HG03571 (cell line): ENCODE results near the gene PEX14.

ENCODE experiments used
- ATAC-seq: cut with Tn5 transposase; IDR thresholded peaks from one replicate; pipeline ENCODE4 v1.9.1; 2021; ENCODE audit not compliant: unreplicated experiment

The PEX14 gene

GRCh38 chr1:10631811-10632593, 157.3 kb downstream of the PEX14 start:
- ATAC-seq = no peak

- no peak for ATAC-seq
Observed at GRCh38 chr1:10632691-10633090, 157.9 kb downstream of the PEX14 start.

- no peak for ATAC-seq
Observed at GRCh38 chr1:10633416-10633815, 158.7 kb downstream of the PEX14 start.

GRCh38 chr1:10634075-10634427, 159.3 kb downstream of the PEX14 start:
- no peak for ATAC-seq

GRCh38 chr1:10634428-10635084, 159.8 kb downstream of the PEX14 start:
- ATAC-seq = no peak

- ATAC-seq = no peak
Observed at GRCh38 chr1:10635085-10635896, 160.5 kb downstream of the PEX14 start.

GRCh38 chr1:10635992-10636391, 161.2 kb downstream of the PEX14 start:
- ATAC-seq = no peak

GRCh38 chr1:10637400-10637799, 162.7 kb downstream of the PEX14 start:
- ATAC-seq = no peak

GRCh38 chr1:10637834-10638558, 163.2 kb downstream of the PEX14 start:
- ATAC-seq = no peak

- ATAC-seq = no peak
Observed at GRCh38 chr1:10638559-10639005, 163.8 kb downstream of the PEX14 start.

GRCh38 chr1:10639011-10639774, 164.4 kb downstream of the PEX14 start:
- ATAC-seq = no peak

- no peak for ATAC-seq
Observed at GRCh38 chr1:10639775-10640578, 165.2 kb downstream of the PEX14 start.

- no peak for ATAC-seq
Observed at GRCh38 chr1:10640843-10641553, 166.2 kb downstream of the PEX14 start.

- no peak for ATAC-seq
Observed at GRCh38 chr1:10641976-10642375, 167.2 kb downstream of the PEX14 start.

GRCh38 chr1:10642403-10643080, 167.8 kb downstream of the PEX14 start:
- no peak for ATAC-seq

- no peak for ATAC-seq
Observed at GRCh38 chr1:10643607-10644306, 169.0 kb downstream of the PEX14 start.

- ATAC-seq = no peak
Observed at GRCh38 chr1:10644307-10645128, 169.8 kb downstream of the PEX14 start.
